GM12872 (cell line): ENCODE results near the gene H19.

Source experiments
- TF ChIP-seq, protein P1 (sequence below): IDR thresholded peaks from 3 replicates; pipeline ENCODE4 v1.5.1; 2011; ENCODE audit warnings: low read depth, mild to moderate bottlenecking, low read length, moderate library complexity; ENCODE audit not compliant: insufficient read depth

The H19 gene

GRCh38 chr11:2015025-2015424 lies 17.4 kb upstream of the H19 start:
- TF ChIP-seq, protein P1, sequence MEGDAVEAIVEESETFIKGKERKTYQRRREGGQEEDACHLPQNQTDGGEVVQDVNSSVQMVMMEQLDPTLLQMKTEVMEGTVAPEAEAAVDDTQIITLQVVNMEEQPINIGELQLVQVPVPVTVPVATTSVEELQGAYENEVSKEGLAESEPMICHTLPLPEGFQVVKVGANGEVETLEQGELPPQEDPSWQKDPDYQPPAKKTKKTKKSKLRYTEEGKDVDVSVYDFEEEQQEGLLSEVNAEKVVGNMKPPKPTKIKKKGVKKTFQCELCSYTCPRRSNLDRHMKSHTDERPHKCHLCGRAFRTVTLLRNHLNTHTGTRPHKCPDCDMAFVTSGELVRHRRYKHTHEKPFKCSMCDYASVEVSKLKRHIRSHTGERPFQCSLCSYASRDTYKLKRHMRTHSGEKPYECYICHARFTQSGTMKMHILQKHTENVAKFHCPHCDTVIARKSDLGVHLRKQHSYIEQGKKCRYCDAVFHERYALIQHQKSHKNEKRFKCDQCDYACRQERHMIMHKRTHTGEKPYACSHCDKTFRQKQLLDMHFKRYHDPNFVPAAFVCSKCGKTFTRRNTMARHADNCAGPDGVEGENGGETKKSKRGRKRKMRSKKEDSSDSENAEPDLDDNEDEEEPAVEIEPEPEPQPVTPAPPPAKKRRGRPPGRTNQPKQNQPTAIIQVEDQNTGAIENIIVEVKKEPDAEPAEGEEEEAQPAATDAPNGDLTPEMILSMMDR, result no peak

DNA sequence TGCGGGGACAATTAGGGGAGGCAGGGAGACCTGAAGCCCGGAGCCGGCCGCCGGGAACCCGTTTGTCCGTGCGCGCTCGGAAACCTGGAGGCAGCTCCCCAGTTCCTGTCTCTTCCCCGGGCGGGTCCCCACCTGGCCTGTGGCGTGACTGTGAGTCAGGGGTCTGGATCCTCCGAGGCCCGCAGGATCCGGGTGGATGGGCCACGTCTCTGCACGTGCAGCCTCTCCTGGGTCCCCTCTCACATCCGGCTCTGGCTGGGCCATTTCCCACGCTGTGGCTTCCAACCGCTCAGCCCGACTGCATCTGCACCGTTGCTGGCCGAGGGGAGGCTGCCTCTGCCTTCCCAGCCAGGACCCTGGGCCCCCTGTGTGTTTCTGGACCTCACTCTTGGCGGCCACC lies 14.8 kb upstream of the H19 start:
- TF ChIP-seq, protein P1, result no peak

- TF ChIP-seq, protein P1, result no peak
Observed at GRCh38 chr11:2004466-2004865, 6.8 kb upstream of the H19 start.

GRCh38 chr11:2002807-2003206 lies 5.2 kb upstream of the H19 start:
- TF ChIP-seq, protein P1, result no peak

- TF ChIP-seq, protein P1, result no peak
Observed at GRCh38 chr11:2002042-2002776, 4.6 kb upstream of the H19 start.

DNA sequence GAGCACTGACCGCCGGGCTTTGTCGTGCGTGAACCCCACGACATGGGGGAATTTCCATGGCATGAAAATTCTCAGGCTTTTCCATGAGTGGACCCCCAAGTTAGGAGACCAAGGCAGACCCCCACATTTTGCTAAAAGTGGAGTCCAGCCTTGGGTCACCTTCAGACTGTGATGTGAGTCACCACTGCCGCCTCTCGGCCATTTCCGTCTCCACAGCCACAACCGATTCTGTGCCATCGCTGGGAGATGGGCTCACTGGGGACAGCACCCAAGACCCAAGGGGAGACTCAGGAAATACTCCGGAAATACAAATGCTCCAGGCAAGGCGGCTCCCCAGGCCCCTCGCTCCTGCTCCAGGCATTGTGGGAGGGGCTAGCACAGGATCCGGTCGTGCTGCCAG lies 1.2 kb upstream of the H19 start:
- TF ChIP-seq, protein P1, result no peak

DNA sequence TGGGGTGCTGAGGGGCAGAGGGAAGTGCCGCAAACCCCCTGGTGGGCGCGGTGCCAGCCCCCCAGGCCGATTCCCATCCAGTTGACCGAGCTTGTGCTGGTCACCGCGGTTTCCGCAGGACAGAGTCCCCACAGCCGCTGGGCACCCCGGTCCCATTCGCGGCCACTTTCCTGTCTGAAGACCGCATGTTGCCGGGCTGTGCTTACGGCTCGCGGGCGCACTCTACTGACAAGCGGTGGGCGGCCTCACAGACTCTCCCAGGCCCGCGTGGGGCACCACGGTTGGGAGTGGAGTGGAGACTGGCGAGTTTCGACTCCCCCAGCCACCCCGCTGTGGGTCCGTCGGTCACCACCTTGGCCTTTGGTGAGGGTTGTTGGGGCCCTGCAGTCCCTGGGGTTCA lies 648 bp upstream of the H19 start:
- TF ChIP-seq, protein P1, result no peak
